ENCODE measurements around the gene ACLY. TPM values are rescaled to one million over a fixed set of nuclear protein-coding genes. Genes with fewer than 3 reads are reported as not detected.

The ACLY gene
- total RNA-seq, 1 donor from 2014 or later, result 422 TPM

GRCh38 chr17:41907185-41907556 is 11.6 kb downstream of the ACLY start:
- Mint-ChIP-seq H3K9me3 (no peaks in the 10 kb centered on the region), H3K36me3 (ENCODE audit: low read depth) (peaks cover 12% of the 10 kb centered on the region), H3K27me3 (ENCODE audit: low read depth) (no peaks in the 10 kb centered on the region), H3K27ac (ENCODE audit: unreplicated experiment) (peak overlapping the region; percentile 84), H3K4me1 (no peaks in the 10 kb centered on the region), H3K4me3 (no peak overlapping the region)
- TF ChIP-seq CTCF (conservative IDR thresholded peaks at IDR 0.05), result no peak
- DNase-seq (ENCODE audit: low read depth, low spot score), result no peak

- Mint-ChIP-seq H3K4me1 (no peaks in the 10 kb centered on the region), H3K36me3 (ENCODE audit: low read depth) (peaks cover 15% of the 10 kb centered on the region), H3K27me3 (ENCODE audit: low read depth) (no peaks in the 10 kb centered on the region), H3K4me3 (no peak overlapping the region), H3K9me3 (no peaks in the 10 kb centered on the region), H3K27ac (ENCODE audit: unreplicated experiment) (peak overlapping the region; percentile 62)
- DNase-seq (ENCODE audit: low read depth, low spot score), result no peak
- no peak for TF ChIP-seq CTCF (conservative IDR thresholded peaks at IDR 0.05)
These were observed 12.1 kb downstream of the ACLY start for GRCh38 chr17:41906465-41907184.

GRCh38 chr17:41905172-41905571 is 13.6 kb downstream of the ACLY start:
- Mint-ChIP-seq H3K27ac (ENCODE audit: unreplicated experiment) (no peak overlapping the region), H3K9me3 (no peaks in the 10 kb centered on the region), H3K4me1 (no peaks in the 10 kb centered on the region), H3K4me3 (no peak overlapping the region), H3K36me3 (ENCODE audit: low read depth) (peaks cover 20% of the 10 kb centered on the region), H3K27me3 (ENCODE audit: low read depth) (no peaks in the 10 kb centered on the region)
- TF ChIP-seq CTCF (conservative IDR thresholded peaks at IDR 0.05), result no peak
- no peak for DNase-seq (ENCODE audit: low read depth, low spot score)

GRCh38 chr17:41904242-41904841 is 14.4 kb downstream of the ACLY start:
- no peaks in the 10 kb centered on the region for H3K4me1 Mint-ChIP-seq
- H3K27ac Mint-ChIP-seq (ENCODE audit: unreplicated experiment), result no peak overlapping the region
- no peak overlapping the region for H3K4me3 Mint-ChIP-seq
- H3K36me3 Mint-ChIP-seq (ENCODE audit: low read depth), result peaks cover 22% of the 10 kb centered on the region
- no peak for TF ChIP-seq CTCF (conservative IDR thresholded peaks at IDR 0.05)
- H3K9me3 Mint-ChIP-seq, result no peaks in the 10 kb centered on the region
- DNase-seq (ENCODE audit: low read depth, low spot score), result no peak
- no peaks in the 10 kb centered on the region for H3K27me3 Mint-ChIP-seq (ENCODE audit: low read depth)

- no peak for TF ChIP-seq CTCF (conservative IDR thresholded peaks at IDR 0.05)
- H3K9me3 Mint-ChIP-seq, result no peaks in the 10 kb centered on the region
- H3K4me3 Mint-ChIP-seq, result no peak overlapping the region
- H3K4me1 Mint-ChIP-seq, result no peaks in the 10 kb centered on the region
- peaks cover 38% of the 10 kb centered on the region for H3K36me3 Mint-ChIP-seq (ENCODE audit: low read depth)
- no peak for DNase-seq (ENCODE audit: low read depth, low spot score)
- no peak overlapping the region for H3K27ac Mint-ChIP-seq (ENCODE audit: unreplicated experiment)
- no peaks in the 10 kb centered on the region for H3K27me3 Mint-ChIP-seq (ENCODE audit: low read depth)
These were observed 17.1 kb downstream of the ACLY start for GRCh38 chr17:41901646-41902045.

Data from neural crest cell (in vitro differentiated cells).